NCI-H345 treated with DMSO at 0.1 percent for 48 hours (cell line): Measurements from ENCODE around the gene PLPP2.
"Not testable (repeated sequence)": the region's sequence is repeated elsewhere in the genome, so short reads cannot be mapped to it uniquely, and the experiment has no call there.

Source experiments
- DNase-seq: peaks from one replicate; lab custom pipeline; 2025; ENCODE audit not compliant: unreplicated experiment; lab: John Stamatoyannopoulos, UW

The PLPP2 gene

GRCh38 chr19:273393-273792 is 17.8 kb downstream of the PLPP2 start:
- DNase-seq, result no peak

GRCh38 chr19:271856-272255 is 19.3 kb downstream of the PLPP2 start:
- no peak for DNase-seq

- DNase-seq, result not testable (repeated sequence)
Observed at GRCh38 chr19:270766-271318, 20.4 kb downstream of the PLPP2 start.

GRCh38 chr19:269241-269640 is 22.0 kb downstream of the PLPP2 start:
- no peak for DNase-seq

GRCh38 chr19:262125-262524 is 29.1 kb downstream of the PLPP2 start:
- no peak for DNase-seq

- DNase-seq, result not testable (repeated sequence)
Observed at GRCh38 chr19:256804-257203, 34.4 kb downstream of the PLPP2 start.

- DNase-seq, result not testable (repeated sequence)
Observed at GRCh38 chr19:252421-253186, 38.6 kb downstream of the PLPP2 start.

- DNase-seq, result no peak
Observed at GRCh38 chr19:246551-246950, 44.7 kb downstream of the PLPP2 start.

- not testable (repeated sequence) for DNase-seq
Observed at GRCh38 chr19:245900-246299, 45.3 kb downstream of the PLPP2 start.

- no peak for DNase-seq
Observed at GRCh38 chr19:245457-245856, 45.7 kb downstream of the PLPP2 start.
